Measurements from ENCODE around the gene NPC1. TPM values are rescaled to one million over a fixed set of nuclear protein-coding genes. Genes with fewer than 3 reads are reported as not detected.

The NPC1 gene
- total RNA-seq, 1 experiment from 2014 or later = 51.6 TPM

DNA sequence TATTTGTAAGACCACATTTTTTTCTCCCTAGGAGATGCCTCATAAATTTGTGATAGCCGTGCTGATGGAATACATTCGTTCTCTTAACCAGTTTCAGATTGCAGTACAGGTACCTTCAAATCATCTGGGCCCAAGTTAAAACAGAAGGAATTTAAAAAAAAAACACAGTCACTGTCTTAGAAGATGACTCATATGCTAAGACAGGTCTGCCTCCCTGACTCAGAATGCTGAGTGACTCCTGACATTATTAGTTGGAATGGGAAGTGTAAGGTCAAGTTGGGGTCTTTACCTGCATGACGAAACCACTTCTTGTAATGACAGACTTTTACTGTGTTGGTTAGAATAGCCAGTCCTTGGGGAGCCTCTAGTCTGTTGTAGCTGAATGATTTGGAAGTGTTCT, 56.7 kb downstream of the NPC1 start:
- ChIA-PET RAD21 (ENCODE audit: low non-redundant PET in 1 of 2, low total read pairs in 2 of 2, uncharacterized antibody in 2 of 2, unreplicated experiment in 2 of 2) (no interaction called here), POLR2A (no interaction called here), CTCF (interaction anchor here (0.7 kb wide), 1 partner anchor 727 kb away, joined by 3 read pairs; no protein-coding TSS in a partner anchor)
- H3K4me1 ChIP-seq (ENCODE audit: control insufficient read depth in 1 of 2, insufficient read depth in 2 of 2, low read length in 2 of 2) = peaks cover 13 to 25% of the 10 kb centered on the region in 2 experiments
- H3K4me2 ChIP-seq (ENCODE audit: low read length) = peak overlapping the region; percentile 56
- H2AFZ ChIP-seq (ENCODE audit: low read depth, low read length, poor library complexity, severe bottlenecking) = no peak overlapping the region
- no peaks in the 10 kb centered on the region for H3K9me3 ChIP-seq (ENCODE audit: control insufficient read depth in 1 of 2, insufficient read depth in 1 of 2, low read depth in 1 of 2, low read length in 2 of 2)
- BruUV-seq (replicated peaks) = no TSS peak
- H3K9ac ChIP-seq (ENCODE audit: low read length) = peak overlapping the region; percentile 50
- H4K20me1 ChIP-seq (ENCODE audit: insufficient read depth) = no peaks in the 10 kb centered on the region
- peak overlapping the region; percentile 63 for H3K27ac ChIP-seq (ENCODE audit: low read depth, low read length)
- H3K79me2 ChIP-seq (ENCODE audit: insufficient read depth, low read length) = no peaks in the 10 kb centered on the region
- ATAC-seq (peak; percentile 82), DNase-seq (ENCODE audit: low read depth, low spot score) (peak; percentile 81)
- 0 out of 4 replicates have a peak overlapping the region, but pooled peaks of 1 of the 2 experiments have one; percentile 10 for H3K4me3 ChIP-seq (replicated peaks in 1 of 2; ENCODE audit: low read depth in 1 of 2, low read length in 2 of 2)
- H3K27me3 ChIP-seq (ENCODE audit: insufficient read depth, low read length) = no peaks in the 10 kb centered on the region
- TF ChIP-seq SP1 (IDR thresholded peaks at IDR 0.05; ENCODE audit: low read depth) = peak; percentile 86
- TF ChIP-seq RAD21 (IDR thresholded peaks at IDR 0.05; ENCODE audit: low read depth) = peak; percentile 12; the same call in 1 of the 2 replicates
- peak; percentile 86 for TF ChIP-seq FOSL1 (IDR thresholded peaks at IDR 0.05; ENCODE audit: low read depth)
- TF ChIP-seq, protein P1, sequence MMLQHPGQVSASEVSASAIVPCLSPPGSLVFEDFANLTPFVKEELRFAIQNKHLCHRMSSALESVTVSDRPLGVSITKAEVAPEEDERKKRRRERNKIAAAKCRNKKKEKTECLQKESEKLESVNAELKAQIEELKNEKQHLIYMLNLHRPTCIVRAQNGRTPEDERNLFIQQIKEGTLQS (IDR thresholded peaks at IDR 0.05) = peak; percentile 73
- peak; percentile 83 for TF ChIP-seq JUND (IDR thresholded peaks at IDR 0.05)
- TF ChIP-seq POLR2A (IDR thresholded peaks at IDR 0.05; ENCODE audit: borderline replicate concordance, extremely low read depth, insufficient read depth, insufficient read length) = no peak
- no peak for TF ChIP-seq YY1 (IDR thresholded peaks at IDR 0.05; ENCODE audit: extremely low read depth, insufficient replicate concordance, low read depth, low read length)
- TF ChIP-seq, protein P2, sequence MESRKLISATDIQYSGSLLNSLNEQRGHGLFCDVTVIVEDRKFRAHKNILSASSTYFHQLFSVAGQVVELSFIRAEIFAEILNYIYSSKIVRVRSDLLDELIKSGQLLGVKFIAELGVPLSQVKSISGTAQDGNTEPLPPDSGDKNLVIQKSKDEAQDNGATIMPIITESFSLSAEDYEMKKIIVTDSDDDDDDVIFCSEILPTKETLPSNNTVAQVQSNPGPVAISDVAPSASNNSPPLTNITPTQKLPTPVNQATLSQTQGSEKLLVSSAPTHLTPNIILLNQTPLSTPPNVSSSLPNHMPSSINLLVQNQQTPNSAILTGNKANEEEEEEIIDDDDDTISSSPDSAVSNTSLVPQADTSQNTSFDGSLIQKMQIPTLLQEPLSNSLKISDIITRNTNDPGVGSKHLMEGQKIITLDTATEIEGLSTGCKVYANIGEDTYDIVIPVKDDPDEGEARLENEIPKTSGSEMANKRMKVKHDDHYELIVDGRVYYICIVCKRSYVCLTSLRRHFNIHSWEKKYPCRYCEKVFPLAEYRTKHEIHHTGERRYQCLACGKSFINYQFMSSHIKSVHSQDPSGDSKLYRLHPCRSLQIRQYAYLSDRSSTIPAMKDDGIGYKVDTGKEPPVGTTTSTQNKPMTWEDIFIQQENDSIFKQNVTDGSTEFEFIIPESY (IDR thresholded peaks at IDR 0.05; ENCODE audit: extremely low read depth, insufficient replicate concordance, low read length) = no peak
- TF ChIP-seq, protein P3, sequence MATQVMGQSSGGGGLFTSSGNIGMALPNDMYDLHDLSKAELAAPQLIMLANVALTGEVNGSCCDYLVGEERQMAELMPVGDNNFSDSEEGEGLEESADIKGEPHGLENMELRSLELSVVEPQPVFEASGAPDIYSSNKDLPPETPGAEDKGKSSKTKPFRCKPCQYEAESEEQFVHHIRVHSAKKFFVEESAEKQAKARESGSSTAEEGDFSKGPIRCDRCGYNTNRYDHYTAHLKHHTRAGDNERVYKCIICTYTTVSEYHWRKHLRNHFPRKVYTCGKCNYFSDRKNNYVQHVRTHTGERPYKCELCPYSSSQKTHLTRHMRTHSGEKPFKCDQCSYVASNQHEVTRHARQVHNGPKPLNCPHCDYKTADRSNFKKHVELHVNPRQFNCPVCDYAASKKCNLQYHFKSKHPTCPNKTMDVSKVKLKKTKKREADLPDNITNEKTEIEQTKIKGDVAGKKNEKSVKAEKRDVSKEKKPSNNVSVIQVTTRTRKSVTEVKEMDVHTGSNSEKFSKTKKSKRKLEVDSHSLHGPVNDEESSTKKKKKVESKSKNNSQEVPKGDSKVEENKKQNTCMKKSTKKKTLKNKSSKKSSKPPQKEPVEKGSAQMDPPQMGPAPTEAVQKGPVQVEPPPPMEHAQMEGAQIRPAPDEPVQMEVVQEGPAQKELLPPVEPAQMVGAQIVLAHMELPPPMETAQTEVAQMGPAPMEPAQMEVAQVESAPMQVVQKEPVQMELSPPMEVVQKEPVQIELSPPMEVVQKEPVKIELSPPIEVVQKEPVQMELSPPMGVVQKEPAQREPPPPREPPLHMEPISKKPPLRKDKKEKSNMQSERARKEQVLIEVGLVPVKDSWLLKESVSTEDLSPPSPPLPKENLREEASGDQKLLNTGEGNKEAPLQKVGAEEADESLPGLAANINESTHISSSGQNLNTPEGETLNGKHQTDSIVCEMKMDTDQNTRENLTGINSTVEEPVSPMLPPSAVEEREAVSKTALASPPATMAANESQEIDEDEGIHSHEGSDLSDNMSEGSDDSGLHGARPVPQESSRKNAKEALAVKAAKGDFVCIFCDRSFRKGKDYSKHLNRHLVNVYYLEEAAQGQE (IDR thresholded peaks at IDR 0.05; ENCODE audit: low read depth) = no peak
- TF ChIP-seq TCF7L2 (IDR thresholded peaks at IDR 0.05; ENCODE audit: borderline replicate concordance, extremely low read depth, insufficient read depth, insufficient read length) = no peak
- no peak for TF ChIP-seq EGR1 (IDR thresholded peaks at IDR 0.05; ENCODE audit: low read depth)
- no peak for TF ChIP-seq ZNF274 (IDR thresholded peaks at IDR 0.05; ENCODE audit: low read depth, low read length)
- peak; percentile 32; the same call in 1 of the 2 replicates for TF ChIP-seq POLR2AphosphoS5 (IDR thresholded peaks at IDR 0.05; ENCODE audit: low read depth, low read length)
- TF ChIP-seq ELF1 (IDR thresholded peaks at IDR 0.05; ENCODE audit: borderline replicate concordance, low read depth) = no peak
- TF ChIP-seq SIN3A (IDR thresholded peaks at IDR 0.05; ENCODE audit: low read depth) = peak; percentile 54; the same call in 1 of the 2 replicates
- TF ChIP-seq EZH2phosphoT487 (IDR thresholded peaks at IDR 0.05; ENCODE audit: borderline replicate concordance) = no peak
- peak; percentile 91 for TF ChIP-seq CEBPB (IDR thresholded peaks at IDR 0.05; ENCODE audit: low read depth)
- TF ChIP-seq, protein P4, sequence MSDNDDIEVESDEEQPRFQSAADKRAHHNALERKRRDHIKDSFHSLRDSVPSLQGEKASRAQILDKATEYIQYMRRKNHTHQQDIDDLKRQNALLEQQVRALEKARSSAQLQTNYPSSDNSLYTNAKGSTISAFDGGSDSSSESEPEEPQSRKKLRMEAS (IDR thresholded peaks at IDR 0.05) = 0 out of 2 replicates have a peak, but pooled peaks have one; percentile 16
- no peak for TF ChIP-seq SRF (IDR thresholded peaks at IDR 0.05; ENCODE audit: low read depth)
- intact Hi-C loops (cut with micrococcal nuclease) = no loop called here
- peaks cover 37 to 42% of the 10 kb centered on the region in 2 experiments; a peak in 3 of 4 replicates for H3K36me3 ChIP-seq (ENCODE audit: control insufficient read depth in 1 of 2, insufficient read depth in 2 of 2, low read length in 2 of 2)
- H3K9me2 ChIP-seq (ENCODE audit: insufficient read depth) = no peaks in the 10 kb centered on the region
